B cell (primary cell): Measurements from ENCODE around the gene MYL4. TPM values are rescaled to one million over a fixed set of nuclear protein-coding genes. Genes with fewer than 3 reads are reported as not detected.

Experiments used
- ATAC-seq: fragments of 200-7000 bp; cut with Tn5 transposase; one replicate; pipeline ENCODE4 v1.10.0; 2021; ENCODE audit warnings: low read depth, mild to moderate bottlenecking, moderate number of reproducible peaks, moderate library complexity
- CTCF ChIA-PET: fragments of 350-600 bp; sonication (Branson Sonifier 250); formaldehyde crosslinking; loops from one replicate; lab custom pipeline; 2021; ENCODE audit warnings: antibody characterized with exemption, inconsistent platforms; lab: Charles Lee
- POLR2A ChIA-PET: fragments of 350-600 bp; sonication (Branson Sonifier 250); formaldehyde crosslinking; loops from one replicate; lab custom pipeline; 2021; ENCODE audit warnings: antibody characterized with exemption; lab: Charles Lee
- DNase-seq: peaks from one replicate; pipeline ENCODE4 v3.0.0; 2013
- H2AFZ ChIP-seq: 2 replicates; pipeline ENCODE4 v1.6.1; 2012; ENCODE audit warnings: mild to moderate bottlenecking, low read depth, low read length; ENCODE audit not compliant: insufficient read depth, poor library complexity, severe bottlenecking
- H3K27ac ChIP-seq, 2 donors: 1 replicate in 1 of 2; 2 replicates in 1 of 2; pipeline ENCODE4 v1.5.1; 2012 to 2013; ENCODE audit warnings: low read length in 2 of 2, mild to moderate bottlenecking in 2 of 2, moderate library complexity in 1 of 2
- H3K27me3 ChIP-seq, 4 experiments: fragments of 200-600 bp in 1 of 4; sonication (generic) in 1 of 4; replicated peaks in 1 of 4; 1 replicate in 2 of 4; 2 replicates in 2 of 4; pipeline versions ENCODE4 v1.6.1 to v1.7.0; 2013 to 2016; ENCODE audit warnings: low read length in 3 of 4, mild to moderate bottlenecking in 2 of 4, mixed read lengths in 1 of 4, moderate library complexity in 1 of 4; ENCODE audit not compliant: insufficient read depth in 4 of 4, control insufficient read depth in 3 of 4; ENCODE audit errors: control extremely low read depth in 1 of 4
- H3K36me3 ChIP-seq, 2 experiments: replicated peaks in 1 of 2; 1 replicate in 1 of 2; 2 replicates in 1 of 2; pipeline versions ENCODE4 v1.6.1 to v1.7.1; 2013; ENCODE audit warnings: low read length in 1 of 2; ENCODE audit not compliant: insufficient read depth in 2 of 2, control insufficient read depth in 1 of 2; ENCODE audit errors: control extremely low read depth in 1 of 2, extremely low read depth in 1 of 2
- H3K4me1 ChIP-seq, 2 donors: fragments of 200-600 bp in 1 of 2; sonication (generic) in 1 of 2; 1 replicate in 1 of 2; 2 replicates in 1 of 2; pipeline versions ENCODE4 v1.5.1 to v1.6.1; 2013 to 2017; ENCODE audit warnings: low read length in 2 of 2; ENCODE audit not compliant: control insufficient read depth in 2 of 2, insufficient read depth in 2 of 2
- H3K4me2 ChIP-seq: replicated peaks from 2 replicates; pipeline ENCODE3; 2012; ENCODE audit warnings: mild to moderate bottlenecking, low read depth, low read length; ENCODE audit not compliant: poor library complexity, severe bottlenecking
- H3K4me3 ChIP-seq, 5 experiments: fragments of 200-600 bp in 1 of 5; sonication (generic) in 1 of 5; 1 replicate in 3 of 5; 2 replicates in 2 of 5; pipeline versions ENCODE4 v1.5.1 to v1.7.0; 2011 to 2016; ENCODE audit warnings: low read length in 4 of 5, mild to moderate bottlenecking in 4 of 5, low read depth in 2 of 5, control low read depth in 1 of 5, moderate library complexity in 1 of 5; ENCODE audit not compliant: insufficient read depth in 1 of 5; ENCODE audit errors: control extremely low read depth in 1 of 5, extremely low read depth in 1 of 5
- H3K79me2 ChIP-seq: fragments of 200-600 bp; sonication (generic); one replicate; pipeline ENCODE4 v1.6.0; 2016; ENCODE audit warnings: low read length; ENCODE audit not compliant: control insufficient read depth, insufficient read depth
- H3K9ac ChIP-seq: fragments of 200-600 bp; sonication (generic); 2 replicates; pipeline ENCODE4 v1.6.1; 2017; ENCODE audit warnings: mild to moderate bottlenecking, low read length, moderate library complexity
- H3K9me3 ChIP-seq, 3 donors: one replicate each; pipeline versions ENCODE4 v1.6.1 to v1.7.1; 2013; ENCODE audit warnings: low read length in 2 of 3; ENCODE audit not compliant: control insufficient read depth in 2 of 3, insufficient read depth in 1 of 3; ENCODE audit errors: control extremely low read depth in 1 of 3
- H4K20me1 ChIP-seq: 2 replicates; pipeline ENCODE4 v1.6.0; 2012; ENCODE audit warnings: mild to moderate bottlenecking, low read length; ENCODE audit not compliant: insufficient read depth, control insufficient read depth, poor library complexity, severe bottlenecking
- H3K27ac Mint-ChIP-seq: one replicate; pipeline ENCODE4 v1.8.0; 2021; ENCODE audit warnings: mixed read lengths
- H3K27me3 Mint-ChIP-seq: one replicate; pipeline ENCODE4 v1.8.0; 2021; ENCODE audit warnings: mixed read lengths
- H3K4me1 Mint-ChIP-seq: one replicate; pipeline ENCODE4 v1.8.0; 2021; ENCODE audit warnings: mixed read lengths
- H3K4me3 Mint-ChIP-seq: one replicate; pipeline ENCODE4 v1.8.0; 2021; ENCODE audit warnings: mixed read lengths
- H3K9me3 Mint-ChIP-seq: one replicate; pipeline ENCODE4 v1.8.0; 2022; ENCODE audit warnings: mixed read lengths; ENCODE audit not compliant: insufficient read depth
- CTCF ChIP-seq: fragments of 200-600 bp; IDR thresholded peaks from one replicate; pipeline ENCODE4 v1.8.0; 2022; ENCODE audit warnings: antibody characterized with exemption, mild to moderate bottlenecking
- EZH2 ChIP-seq: IDR thresholded peaks from 2 replicates; pipeline ENCODE4 v1.6.1; 2012; ENCODE audit warnings: borderline replicate concordance, low read depth, mild to moderate bottlenecking, moderate library complexity, low read length; ENCODE audit not compliant: insufficient read depth, poor library complexity, severe bottlenecking
- WGBS: methylation state at CpG from one replicate; pipeline ENCODE4 v1.1.5; 2013; ENCODE audit warnings: missing lambda C conversion rate; ENCODE audit not compliant: insufficient coverage; 5-methylcytosine and 5-hydroxymethylcytosine counted together
- intact Hi-C: fragments of 100-400 bp; cut with micrococcal nuclease; formaldehyde crosslinking; loops from one replicate; pipeline ENCODE4 v1.10.0; 2022
- polyA plus RNA-seq: library from polyadenylated mRNA; depleted of rRNA; stranded (reverse); fragments of >200 nt; gene quantifications from 2 replicates; pipeline ENCODE4 v1.2.3, GENCODE V29; 2012
- total RNA-seq, 2 donors: library from RNA; stranded (reverse); fragments of 120-200 nt in 1 of 2; gene quantifications; 1 replicate in 1 of 2; 2 replicates in 1 of 2; pipeline versions ENCODE4 v1.2.3 to v1.2.4, GENCODE V29; 2013 to 2022

MYL4 gene
- total and polyA plus RNA-seq, 2 donors (not counting 1 experiment from before 2014, with no cell fraction given), result 0.16 to 0.42 TPM

DNA sequence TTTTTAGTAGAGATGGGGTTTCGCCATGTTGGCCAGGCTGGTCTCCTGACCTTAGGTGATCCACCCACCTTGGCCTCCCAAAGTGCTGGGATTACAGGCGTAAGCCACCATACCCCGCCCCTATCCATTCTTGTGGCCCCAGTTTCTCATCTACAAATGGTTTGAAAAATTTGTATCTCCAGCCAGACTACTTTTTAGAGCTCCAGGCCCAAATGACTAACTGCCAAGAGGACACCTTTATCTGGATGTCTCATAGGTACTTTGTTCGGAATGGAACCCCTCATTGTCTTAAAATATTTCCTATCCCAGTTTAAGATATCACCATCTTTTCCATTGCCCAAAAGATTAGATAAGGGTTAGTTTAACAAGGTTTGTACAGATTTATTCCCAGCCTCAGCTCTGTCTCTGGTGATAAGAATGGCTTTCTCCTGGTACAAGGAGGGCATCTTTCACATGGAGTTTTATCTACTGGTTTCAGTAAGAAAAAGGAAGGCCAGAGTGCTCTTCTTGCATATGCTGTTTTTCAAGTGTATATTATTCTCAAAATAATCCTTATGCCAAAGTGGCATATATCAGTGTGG lies 15.1 kb upstream of the MYL4 start:
- H2AFZ ChIP-seq, result no peak overlapping the region
- H3K4me3 ChIP-seq, result no peak overlapping the region
- H3K79me2 ChIP-seq, result peaks cover 8% of the 10 kb centered on the region
- Mint-ChIP-seq H3K4me1 (peaks cover 35% of the 10 kb centered on the region), H3K9me3 (no peaks in the 10 kb centered on the region), H3K27me3 (no peaks in the 10 kb centered on the region), H3K4me3 (no peak overlapping the region), H3K27ac (no peak overlapping the region)
- no peak for DNase-seq
- no peaks in the 10 kb centered on the region for H4K20me1 ChIP-seq
- no peak for ATAC-seq
- no peaks in the 10 kb centered on the region for H3K27me3 ChIP-seq
- H3K4me2 ChIP-seq, result no peak overlapping the region
- ChIA-PET POLR2A (interaction anchor here (0.6 kb wide), 1 partner anchor 54 kb away, joined by 3 read pairs; no protein-coding TSS in a partner anchor), CTCF (no interaction called here)
- peaks cover 0 to 8% (median 0%) of the 10 kb centered on the region in 3 donors for H3K9me3 ChIP-seq
- H3K27ac ChIP-seq, result no peak overlapping the region
- H3K9ac ChIP-seq, result no peak overlapping the region
- 95% methylated on average over 3 of the region's 4 CpGs for WGBS
- no peaks in the 10 kb centered on the region for H3K36me3 ChIP-seq
- no peak for TF ChIP-seq CTCF
- TF ChIP-seq EZH2, result no peak
- intact Hi-C loops, result no loop called here
- H3K4me1 ChIP-seq, result peaks cover 16% of the 10 kb centered on the region in 2 donors

DNA sequence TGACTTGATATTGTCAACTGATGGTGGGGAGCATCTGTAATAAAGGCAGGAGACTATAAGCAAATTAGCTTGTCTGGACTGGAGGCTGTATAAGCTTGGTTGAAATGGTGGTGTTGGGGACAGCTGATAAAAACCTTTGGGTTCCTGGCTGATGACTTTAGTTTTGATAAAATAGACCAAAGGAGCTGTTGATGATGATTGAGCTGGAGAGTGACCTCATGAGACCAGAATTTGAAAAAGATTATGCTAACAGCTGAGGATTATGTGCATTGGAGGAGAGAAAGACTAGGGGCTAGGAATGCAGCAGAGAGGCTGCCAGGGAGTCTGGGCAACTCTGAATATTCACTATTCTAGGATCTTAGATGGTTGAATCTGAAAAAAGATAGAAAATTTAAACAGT lies 11.3 kb upstream of the MYL4 start:
- H3K4me2 ChIP-seq, result no peak overlapping the region
- H3K27me3 ChIP-seq, result no peaks in the 10 kb centered on the region
- H2AFZ ChIP-seq, result no peak overlapping the region
- no peaks in the 10 kb centered on the region for H3K36me3 ChIP-seq
- DNase-seq, result no peak
- ATAC-seq, result no peak
- H3K4me1 Mint-ChIP-seq, result peaks cover 36% of the 10 kb centered on the region
- POLR2A ChIA-PET, result no interaction called here
- no peak overlapping the region for H3K9ac ChIP-seq
- CTCF ChIA-PET, result interaction anchor here (1.3 to 1.8 kb wide), 2 partner anchors 21 to 31 kb away, joined by 3 to 6 read pairs; no protein-coding TSS in a partner anchor
- H3K27ac Mint-ChIP-seq, result peak overlapping the region; percentile 66
- TF ChIP-seq EZH2 (no peak), CTCF (no peak)
- no peaks in the 10 kb centered on the region for H4K20me1 ChIP-seq
- no peaks in the 10 kb centered on the region for H3K79me2 ChIP-seq
- H3K4me3 Mint-ChIP-seq, result no peak overlapping the region
- intact Hi-C loops, result no loop called here
- H3K9me3 ChIP-seq, result no peaks in the 10 kb centered on the region
- H3K27ac ChIP-seq, result peak overlapping the region in 1 of 2 donors; percentile 82
- H3K27me3 Mint-ChIP-seq, result no peaks in the 10 kb centered on the region
- no peak overlapping the region for H3K4me3 ChIP-seq
- H3K4me1 ChIP-seq, result peaks cover 27 to 32% of the 10 kb centered on the region in 2 donors
- no peaks in the 10 kb centered on the region for H3K9me3 Mint-ChIP-seq
